Measurements from ENCODE around the gene ABLIM2.

ABLIM2 gene

GRCh38 chr4:8158710-8159536, at the start of gene ABLIM2:
Gene ABLIM2, minus strand, starts transcription at chr4:8158813. Its CDS starts 124 bp downstream, at chr4:8158689.
- peak; percentile 97 to 98 for DNase-seq

GRCh38 chr4:8207314-8207713, 48.7 kb upstream of the ABLIM2 start:
- DNase-seq, result no peak

DNA sequence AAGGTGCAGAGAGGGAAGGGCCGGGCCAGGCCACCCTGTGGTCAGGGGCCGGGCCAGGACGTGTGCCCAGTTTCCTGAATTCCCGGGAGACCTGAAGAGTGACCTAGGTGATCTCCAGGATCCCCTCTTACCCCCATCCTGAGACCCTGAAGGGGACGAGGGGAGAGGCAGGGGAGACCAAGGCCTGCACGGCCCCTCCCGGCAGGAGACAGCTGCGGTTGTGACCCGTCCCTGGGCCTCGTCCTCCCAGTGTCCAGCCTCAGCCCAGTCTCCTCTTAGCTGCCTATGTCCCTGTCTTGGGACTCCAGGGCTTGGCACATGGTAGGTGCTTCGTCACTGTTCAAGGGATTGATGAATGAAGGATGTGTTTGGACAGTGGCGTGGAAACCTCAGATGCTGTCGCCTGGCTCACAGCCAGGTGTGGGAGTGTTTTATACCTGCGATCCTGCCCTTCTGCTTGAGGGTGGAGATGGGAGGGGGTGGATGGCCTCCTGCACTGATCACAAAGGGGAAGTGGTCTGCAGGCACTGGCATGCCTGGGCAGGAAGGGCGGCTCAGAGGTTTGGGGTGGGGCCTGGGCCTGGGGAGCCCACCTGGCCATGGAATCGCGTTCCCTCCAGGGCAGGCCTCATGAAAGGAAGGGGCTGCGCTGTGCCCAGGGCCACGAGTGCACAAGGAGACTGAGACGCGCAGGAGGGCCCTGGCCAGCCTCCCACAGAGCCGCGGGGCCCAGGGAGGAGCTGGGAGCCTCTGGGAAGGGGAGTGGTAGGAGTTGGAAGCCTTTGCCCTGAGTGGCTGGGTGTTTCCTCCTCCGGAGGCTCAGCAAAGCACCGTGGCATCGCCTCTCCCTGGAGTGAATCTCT, 47.4 kb upstream of the ABLIM2 start:
- no peak for DNase-seq

DNA sequence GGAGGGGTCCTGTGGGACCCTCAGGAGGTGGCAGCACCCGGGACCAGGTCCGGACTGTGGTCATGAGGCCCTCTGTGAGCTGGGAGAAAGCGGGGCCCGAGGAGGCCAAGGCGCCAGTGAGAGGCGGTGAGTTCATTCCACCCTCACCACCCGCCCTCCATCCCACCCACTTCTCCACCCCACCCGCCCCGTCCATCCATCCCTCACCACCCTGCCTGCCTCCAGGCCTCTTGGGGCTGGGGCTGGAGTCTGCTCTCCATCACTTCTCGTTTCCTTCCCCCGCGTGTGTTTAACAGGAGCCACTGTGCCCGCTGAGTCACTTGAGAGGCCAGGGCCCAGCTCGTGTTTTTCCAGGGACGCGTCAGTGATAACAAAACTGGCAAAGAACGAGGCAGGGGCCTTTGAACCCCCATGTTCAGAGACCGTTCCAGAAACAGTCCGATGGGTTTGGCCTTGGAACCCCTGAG, 46.7 kb upstream of the ABLIM2 start:
- DNase-seq, result no peak

- no peak for DNase-seq
These were observed 46.1 kb upstream of the ABLIM2 start for GRCh38 chr4:8204576-8205227.

- DNase-seq, result no peak
These were observed 45.2 kb upstream of the ABLIM2 start for GRCh38 chr4:8203817-8204216.

GRCh38 chr4:8203052-8203401, 44.4 kb upstream of the ABLIM2 start:
- no peak for DNase-seq

DNA sequence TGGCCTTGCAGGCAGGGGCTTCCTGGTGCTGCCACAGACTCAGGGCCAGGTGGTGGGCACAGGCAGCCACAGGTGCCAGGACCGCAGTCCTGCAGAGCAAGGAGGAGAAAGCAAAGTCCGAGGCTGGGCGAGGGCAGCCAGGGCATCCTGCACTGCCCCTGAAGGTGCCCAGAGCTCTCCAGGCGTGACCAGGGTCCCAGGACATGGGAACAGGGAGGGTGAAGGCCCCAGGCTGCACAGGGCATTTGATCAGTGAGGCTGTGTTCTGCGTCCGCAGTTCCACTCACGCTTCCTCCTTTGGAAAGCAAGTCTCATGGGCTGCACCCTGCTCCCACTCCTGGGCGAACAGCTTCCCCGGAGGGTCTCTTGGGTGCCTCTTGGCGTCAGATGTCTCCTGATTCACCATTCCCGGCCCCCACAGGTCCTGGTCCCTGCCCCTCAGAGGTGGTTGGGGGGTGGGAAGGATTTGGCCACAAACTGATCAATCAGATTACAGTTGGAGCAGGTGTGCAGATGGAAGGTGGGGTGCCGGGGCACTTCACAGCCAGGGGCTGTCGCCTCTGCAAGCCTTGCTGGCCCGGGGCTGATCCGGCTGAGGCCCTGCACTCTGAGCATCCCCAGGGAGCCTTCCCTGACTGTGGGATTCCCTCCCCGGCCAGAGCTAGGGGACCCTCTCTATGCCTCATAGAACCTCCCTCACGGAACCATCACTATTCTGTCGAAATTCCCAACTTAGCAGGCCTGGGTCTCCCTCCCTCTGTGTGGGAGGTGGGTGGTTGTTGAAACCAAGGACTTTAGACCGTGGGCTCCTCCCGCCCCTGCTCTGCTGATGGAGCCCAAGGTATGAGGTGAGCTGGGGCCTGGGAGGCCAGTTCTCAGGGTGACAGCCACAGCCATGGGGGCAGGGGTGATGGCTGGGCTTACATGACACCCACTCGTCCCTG, 43.8 kb upstream of the ABLIM2 start:
- DNase-seq, result no peak

GRCh38 chr4:8201321-8201781, 42.7 kb upstream of the ABLIM2 start:
- DNase-seq, result peak; percentile 53 to 55

- DNase-seq, result peak; percentile 24 to 35
These were observed 41.8 kb upstream of the ABLIM2 start for GRCh38 chr4:8200302-8200975.

GRCh38 chr4:8199594-8200301, 41.1 kb upstream of the ABLIM2 start:
- no peak for DNase-seq

DNA sequence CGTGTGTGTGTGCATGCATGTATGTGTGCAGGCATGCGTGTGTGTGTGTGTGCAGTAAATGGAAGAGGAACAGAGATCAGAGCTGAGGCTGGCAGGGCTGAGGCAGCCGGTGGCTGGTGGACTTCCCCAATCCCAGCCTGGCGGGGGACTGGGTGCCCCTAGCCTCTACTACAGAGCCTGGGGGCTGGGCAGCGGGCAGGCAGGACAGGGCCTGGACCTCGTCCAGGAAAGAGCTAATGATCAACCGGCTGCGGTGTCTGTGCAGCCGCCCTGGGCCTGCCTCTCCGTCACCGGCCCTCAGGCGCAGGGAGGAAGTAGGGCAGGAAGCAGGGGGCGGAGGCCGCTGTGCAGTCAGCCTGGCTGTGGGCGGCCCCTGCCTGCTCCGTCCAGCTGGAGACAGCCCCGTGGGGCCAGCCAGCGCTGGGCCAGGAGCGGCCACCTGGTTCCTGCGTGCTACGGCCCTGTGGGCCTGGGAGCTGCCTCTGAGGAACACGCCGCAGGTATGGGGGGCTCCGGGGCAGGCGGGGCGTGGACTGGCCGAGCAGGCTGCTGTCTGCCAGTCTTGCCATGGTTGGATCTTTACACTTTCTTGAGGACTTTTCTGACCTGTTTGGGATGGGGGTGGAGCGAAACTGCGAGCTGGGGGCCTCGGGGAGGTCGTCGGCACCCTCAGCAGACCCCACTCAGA, 40.4 kb upstream of the ABLIM2 start, which contains the start of gene SH3TC1:
TSS of gene SH3TC1 (plus strand) at position 385 of the 688 bp plus-strand sequence. CDS start 5,905 bp downstream, outside the sequence.
- peak; percentile 35 to 55 for DNase-seq

- DNase-seq, result no peak
These were observed 39.7 kb upstream of the ABLIM2 start for GRCh38 chr4:8198206-8198905.

DNA sequence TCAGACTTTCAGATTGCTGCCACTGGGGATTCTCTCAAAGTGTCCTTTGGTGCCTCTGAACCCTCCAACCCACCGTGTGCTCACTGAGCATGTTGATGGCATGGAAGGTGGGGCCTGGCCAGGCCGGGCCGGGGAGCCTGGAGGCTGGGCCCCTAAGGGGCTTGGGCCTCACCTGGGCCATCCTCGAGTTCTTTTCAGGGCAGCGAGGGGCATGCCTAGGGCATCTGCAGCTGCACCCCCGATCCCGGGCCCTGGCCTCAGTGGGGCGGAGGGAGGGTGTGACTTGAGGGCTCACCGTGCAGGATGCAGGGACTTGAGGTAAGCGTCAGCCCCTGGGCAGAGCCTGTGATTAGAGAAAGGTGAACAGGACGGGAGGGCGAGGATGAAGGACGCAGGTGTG, 38.9 kb upstream of the ABLIM2 start:
- DNase-seq, result no peak

- DNase-seq, result no peak
These were observed 37.3 kb upstream of the ABLIM2 start for GRCh38 chr4:8195841-8196458.

GRCh38 chr4:8195431-8195830, 36.8 kb upstream of the ABLIM2 start:
- DNase-seq, result no peak

GRCh38 chr4:8194306-8195242, 36.0 kb upstream of the ABLIM2 start:
- no peak for DNase-seq
